Retinal pigment epithelial cell (primary cell): ENCODE results near the gene MAST4.

Source experiments
- DNase-seq: peaks from one replicate; pipeline ENCODE4 v3.0.0-alpha.2; 2010; ENCODE audit warnings: low read depth
- H3K4me3 ChIP-seq: 2 replicates; pipeline ENCODE4 v1.5.1; 2011; ENCODE audit warnings: mild to moderate bottlenecking, low read length, control low read depth, moderate library complexity
- TF ChIP-seq, protein P1 (sequence below): conservative IDR thresholded peaks from 2 replicates; pipeline ENCODE4 v1.5.1; 2011; ENCODE audit warnings: low read depth, low read length, control low read depth, inconsistent platforms

Gene MAST4

DNA sequence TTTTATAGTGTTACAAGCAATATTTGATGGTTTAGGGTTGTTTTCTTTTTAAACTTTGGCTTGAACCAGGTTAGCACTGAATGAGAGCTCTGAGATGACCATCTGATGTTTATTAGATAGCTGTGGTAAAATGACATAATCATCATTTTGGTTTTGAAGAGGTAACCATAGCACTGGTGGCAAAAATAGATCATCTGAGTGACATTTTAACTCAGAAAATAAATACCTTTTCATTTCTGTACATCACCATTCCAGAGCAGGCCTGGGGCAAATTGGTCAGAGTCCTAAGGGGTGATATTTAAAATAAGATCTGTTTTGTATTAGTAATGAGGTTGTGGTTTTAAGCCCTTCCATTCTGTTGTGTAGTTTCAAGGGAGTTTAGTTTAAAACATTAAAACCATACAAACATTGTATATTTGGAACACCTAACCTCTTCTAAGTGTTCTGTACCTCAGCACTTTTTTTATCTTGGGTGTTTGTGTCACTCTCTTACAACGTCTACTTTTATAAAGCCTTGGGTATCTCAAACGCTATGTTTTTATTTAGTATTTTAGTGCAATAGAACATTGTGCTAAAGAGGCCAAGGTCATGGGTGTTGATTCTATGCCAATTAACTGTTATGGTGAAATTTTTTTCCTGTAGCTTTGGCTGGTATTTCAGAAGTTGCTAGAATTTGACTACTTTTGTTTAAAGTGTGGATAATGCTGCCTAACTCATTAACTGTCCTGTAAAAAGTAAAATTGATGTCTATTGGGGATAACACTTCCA, 434.3 kb downstream of the MAST4 start:
- H3K4me3 ChIP-seq: no peak overlapping the region
- TF ChIP-seq, protein P1, sequence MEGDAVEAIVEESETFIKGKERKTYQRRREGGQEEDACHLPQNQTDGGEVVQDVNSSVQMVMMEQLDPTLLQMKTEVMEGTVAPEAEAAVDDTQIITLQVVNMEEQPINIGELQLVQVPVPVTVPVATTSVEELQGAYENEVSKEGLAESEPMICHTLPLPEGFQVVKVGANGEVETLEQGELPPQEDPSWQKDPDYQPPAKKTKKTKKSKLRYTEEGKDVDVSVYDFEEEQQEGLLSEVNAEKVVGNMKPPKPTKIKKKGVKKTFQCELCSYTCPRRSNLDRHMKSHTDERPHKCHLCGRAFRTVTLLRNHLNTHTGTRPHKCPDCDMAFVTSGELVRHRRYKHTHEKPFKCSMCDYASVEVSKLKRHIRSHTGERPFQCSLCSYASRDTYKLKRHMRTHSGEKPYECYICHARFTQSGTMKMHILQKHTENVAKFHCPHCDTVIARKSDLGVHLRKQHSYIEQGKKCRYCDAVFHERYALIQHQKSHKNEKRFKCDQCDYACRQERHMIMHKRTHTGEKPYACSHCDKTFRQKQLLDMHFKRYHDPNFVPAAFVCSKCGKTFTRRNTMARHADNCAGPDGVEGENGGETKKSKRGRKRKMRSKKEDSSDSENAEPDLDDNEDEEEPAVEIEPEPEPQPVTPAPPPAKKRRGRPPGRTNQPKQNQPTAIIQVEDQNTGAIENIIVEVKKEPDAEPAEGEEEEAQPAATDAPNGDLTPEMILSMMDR: no peak
- DNase-seq: no peak

DNA sequence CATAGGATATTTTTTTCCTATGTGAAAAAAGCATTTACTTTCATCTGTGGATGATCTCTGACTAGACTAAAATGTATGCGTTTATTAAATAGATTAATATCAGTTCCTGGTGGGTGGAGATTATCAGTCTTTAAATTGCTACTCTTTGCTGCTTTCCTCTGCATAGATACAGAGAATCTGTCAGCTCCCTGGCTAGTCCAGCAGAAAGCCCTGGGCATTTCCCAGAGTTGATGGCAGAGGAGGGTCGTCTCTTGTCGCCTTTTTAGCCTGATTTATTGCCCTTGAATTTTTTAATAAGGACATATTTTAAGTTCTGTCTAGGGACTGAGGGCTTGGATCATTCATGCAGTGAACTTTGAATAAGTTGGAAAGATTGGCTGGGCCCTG, 434.9 kb downstream of the MAST4 start:
- TF ChIP-seq, protein P1: no peak
- H3K4me3 ChIP-seq: no peak overlapping the region
- DNase-seq: no peak

DNA sequence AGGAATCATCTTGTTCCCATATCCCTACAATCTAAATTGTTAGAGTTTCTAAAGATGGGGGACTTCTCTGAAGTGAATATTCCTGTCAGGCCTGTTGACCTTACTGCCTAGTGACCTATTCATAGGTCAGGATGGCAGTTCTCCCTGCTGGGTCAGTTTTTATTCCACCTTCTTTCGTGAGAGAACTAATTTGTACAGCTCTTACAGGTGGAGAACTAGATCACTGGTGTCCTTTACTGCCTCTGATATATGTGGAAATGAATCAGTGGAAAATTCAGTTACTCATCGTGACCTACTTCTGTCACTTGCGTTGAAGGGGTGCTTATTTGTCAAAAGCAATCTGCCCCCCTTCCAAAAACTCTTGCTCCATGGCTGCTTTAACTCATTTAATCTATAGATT, 435.5 kb downstream of the MAST4 start:
- TF ChIP-seq, protein P1: no peak
- H3K4me3 ChIP-seq: no peak overlapping the region
- no peak for DNase-seq

DNA sequence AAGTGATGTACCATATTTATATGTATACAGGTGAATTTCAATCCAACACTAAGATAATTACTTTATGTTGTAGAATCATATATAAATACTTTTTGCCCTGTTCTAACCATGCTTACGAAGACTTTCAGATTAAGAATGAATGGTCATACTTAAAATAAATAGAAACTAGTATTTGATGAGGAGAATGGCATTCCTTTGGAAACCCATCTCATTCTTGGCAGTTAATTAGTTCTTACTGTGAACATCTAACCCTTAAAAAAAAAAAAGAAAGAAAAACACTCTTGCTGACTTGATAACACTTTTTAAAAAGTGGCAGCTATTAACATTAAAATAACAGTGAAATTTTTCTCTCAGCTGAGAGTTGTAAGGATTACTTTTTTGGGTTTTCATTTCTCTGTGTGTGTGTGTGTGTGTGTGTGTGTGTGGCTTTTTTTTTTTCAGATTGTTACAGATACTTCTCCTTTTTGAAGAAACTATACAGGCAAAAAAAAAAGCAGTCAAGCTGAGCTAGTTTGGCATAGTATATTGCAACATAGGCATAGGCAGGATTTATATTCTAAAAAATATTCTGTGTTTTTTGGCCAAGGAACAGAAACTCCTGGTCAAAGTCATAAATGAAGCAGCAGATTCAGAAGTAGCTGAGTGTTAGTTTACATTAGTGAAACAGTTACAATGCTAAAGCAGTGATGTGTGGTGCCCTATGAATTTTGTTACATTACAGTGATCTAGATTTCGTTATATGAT, 436.9 kb downstream of the MAST4 start:
- no peak for DNase-seq
- TF ChIP-seq, protein P1: no peak
- H3K4me3 ChIP-seq: no peak overlapping the region

DNA sequence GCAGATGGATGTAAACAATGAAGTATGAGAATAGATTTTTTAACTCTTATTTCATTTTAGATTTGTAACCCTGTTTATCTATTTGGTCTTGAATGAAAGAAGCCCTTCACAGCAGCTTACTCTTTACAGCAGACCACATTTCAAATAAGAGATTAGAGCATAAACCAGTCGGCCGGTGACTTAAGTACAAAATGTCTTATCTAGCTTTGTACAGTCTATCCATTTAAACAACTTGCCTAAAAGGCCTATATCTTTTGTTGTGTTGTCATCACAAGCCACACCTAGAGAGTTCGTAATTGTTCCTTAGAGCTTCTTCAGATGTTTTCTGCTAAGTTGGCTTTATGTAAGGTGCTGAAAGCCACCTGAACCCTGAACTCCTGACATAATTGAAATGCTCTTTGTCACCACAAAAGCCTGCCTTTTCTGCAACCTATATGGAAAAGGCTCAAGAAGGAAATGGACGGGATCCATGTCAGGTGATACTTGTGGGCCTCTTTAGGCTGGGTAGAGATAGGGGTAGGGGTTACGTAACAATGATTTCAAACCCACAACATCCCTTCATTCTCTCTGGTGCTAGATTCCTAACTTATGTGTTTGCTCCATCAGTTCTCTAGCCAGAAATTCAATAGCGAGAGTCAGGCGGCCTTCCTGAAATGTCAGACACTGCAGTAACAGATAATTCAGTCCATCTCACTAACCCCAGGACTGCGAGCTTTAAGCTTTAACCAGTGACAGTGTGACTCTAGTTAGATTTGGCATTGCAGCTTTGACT, 437.9 kb downstream of the MAST4 start:
- H3K4me3 ChIP-seq: no peak overlapping the region
- TF ChIP-seq, protein P1: no peak
- DNase-seq: no peak

DNA sequence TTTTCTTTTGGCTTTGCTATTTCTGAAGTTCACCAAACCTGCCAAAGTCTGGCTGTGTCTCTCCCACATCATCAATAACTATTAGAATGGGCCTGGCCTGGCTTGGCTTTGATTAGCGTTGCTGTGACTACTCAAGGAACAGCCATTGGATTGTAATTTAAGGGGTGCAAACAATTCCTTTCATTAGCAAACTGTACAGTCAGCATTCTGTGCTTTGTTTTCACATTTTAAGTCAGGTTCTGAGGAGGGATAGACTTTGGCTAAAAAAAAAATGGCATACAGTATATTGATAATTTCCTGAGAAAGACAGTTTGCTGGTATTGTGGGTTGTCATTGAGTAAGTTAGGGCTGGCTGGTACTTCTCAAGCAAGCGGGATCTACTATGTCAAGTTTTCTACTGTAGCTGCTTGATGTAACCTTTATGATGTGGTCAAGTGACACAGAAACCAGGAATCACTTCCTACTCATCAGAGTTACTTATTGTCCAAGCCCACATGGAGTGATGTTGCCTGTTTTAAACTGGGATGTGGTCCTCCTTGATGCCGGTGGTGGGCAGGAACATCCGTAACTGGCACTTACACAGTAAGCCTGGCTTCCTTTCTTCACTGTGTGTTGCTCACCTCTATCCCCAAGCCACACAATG, 439.0 kb downstream of the MAST4 start:
- DNase-seq: no peak
- TF ChIP-seq, protein P1: no peak
- no peak overlapping the region for H3K4me3 ChIP-seq
